NCI-H69 (cell line): Measurements from ENCODE around the gene HSF2.

Experiments used
- DNase-seq: peaks from one replicate; lab custom pipeline; 2025; lab: John Stamatoyannopoulos, UW

HSF2 gene, protein sequence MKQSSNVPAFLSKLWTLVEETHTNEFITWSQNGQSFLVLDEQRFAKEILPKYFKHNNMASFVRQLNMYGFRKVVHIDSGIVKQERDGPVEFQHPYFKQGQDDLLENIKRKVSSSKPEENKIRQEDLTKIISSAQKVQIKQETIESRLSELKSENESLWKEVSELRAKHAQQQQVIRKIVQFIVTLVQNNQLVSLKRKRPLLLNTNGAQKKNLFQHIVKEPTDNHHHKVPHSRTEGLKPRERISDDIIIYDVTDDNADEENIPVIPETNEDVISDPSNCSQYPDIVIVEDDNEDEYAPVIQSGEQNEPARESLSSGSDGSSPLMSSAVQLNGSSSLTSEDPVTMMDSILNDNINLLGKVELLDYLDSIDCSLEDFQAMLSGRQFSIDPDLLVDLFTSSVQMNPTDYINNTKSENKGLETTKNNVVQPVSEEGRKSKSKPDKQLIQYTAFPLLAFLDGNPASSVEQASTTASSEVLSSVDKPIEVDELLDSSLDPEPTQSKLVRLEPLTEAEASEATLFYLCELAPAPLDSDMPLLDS

DNA sequence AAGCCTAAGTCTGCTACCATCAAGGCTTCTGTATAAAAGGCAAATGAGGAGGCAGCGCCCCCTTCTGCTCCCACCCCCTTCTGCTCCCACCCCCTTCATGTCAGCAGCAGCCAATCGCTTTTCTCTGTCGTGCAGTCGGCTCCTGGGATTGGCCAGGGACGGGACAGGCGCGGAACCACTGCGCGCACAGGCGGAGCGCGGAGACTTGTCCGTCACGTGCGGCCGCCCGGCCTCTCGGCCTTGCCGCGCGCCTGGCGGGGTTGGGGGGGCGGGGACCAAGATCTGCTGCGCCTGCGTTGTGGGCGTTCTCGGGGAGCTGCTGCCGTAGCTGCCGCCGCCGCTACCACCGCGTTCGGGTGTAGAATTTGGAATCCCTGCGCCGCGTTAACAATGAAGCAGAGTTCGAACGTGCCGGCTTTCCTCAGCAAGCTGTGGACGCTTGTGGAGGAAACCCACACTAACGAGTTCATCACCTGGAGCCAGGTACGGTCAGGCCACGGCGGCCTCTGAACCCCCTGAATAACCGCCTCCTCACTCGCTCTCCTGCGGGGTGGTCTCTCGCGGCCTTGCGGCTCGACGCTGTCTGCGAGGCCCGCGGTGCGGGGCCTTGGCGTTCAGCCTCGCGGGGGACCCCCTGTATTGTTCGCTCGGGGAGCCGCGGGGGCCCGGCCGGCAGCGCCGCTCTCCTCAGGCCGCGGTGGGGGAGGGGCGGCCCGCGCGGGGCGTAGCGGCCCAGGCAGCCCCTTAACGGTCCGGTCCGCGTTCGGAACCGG lies at the start of gene HSF2:
Gene HSF2 (plus strand): TSS at position 305 of the 773 bp plus-strand sequence. CDS start 86 bp downstream, at position 391.
- DNase-seq = peak; percentile 99

DNA sequence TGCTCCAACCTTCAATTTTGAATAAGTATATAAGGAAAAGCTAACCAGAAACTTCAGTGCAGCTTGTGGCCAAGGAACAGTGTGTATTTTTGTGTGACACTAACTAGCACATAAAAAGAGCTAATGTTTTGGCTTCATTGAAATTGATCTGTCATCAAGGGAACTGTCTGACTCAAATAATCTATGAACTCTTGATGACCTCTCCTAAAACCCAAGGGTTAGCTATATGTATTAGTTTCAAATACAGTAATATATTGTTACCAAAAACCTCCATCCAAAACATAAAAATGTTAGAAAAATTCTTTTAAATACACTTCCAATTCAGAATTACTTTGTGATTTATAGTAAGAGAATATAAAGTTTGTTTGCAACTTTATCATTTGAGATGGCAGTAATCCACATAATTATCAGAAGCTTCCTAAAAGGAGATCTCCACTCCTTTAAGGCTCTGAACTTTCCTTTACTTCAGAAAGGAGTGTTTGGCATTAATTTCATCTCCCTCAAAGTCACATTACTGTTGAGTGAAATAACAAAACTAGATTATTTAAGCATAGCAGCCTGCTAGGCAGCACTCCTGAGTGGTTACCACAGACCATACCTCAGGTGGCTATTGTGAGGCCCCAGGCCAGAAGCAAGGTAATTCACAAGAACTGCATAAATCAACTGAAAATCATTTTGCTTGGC lies 46.3 kb upstream of the HSF2 start:
- no peak for DNase-seq

DNA sequence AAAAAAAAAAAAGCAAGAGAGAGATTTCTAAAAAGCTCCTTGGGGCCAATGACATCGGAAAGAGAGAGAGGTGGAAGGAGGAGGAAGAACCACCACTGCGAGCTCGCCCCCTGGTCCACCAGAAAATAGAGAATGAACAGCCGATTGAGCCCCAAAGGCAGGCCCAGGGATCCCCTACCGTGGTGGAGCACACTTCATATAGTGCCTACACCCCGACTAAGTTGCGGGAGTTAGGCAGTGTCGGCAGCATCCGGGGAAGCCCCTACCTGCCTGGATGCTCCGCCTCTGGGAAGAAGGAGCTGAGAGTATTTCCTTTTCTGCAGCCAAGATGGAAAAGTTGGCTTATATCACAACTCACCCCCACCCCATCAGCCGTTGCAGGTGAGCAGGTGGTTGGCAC lies 38.6 kb upstream of the HSF2 start:
- DNase-seq = no peak

DNA sequence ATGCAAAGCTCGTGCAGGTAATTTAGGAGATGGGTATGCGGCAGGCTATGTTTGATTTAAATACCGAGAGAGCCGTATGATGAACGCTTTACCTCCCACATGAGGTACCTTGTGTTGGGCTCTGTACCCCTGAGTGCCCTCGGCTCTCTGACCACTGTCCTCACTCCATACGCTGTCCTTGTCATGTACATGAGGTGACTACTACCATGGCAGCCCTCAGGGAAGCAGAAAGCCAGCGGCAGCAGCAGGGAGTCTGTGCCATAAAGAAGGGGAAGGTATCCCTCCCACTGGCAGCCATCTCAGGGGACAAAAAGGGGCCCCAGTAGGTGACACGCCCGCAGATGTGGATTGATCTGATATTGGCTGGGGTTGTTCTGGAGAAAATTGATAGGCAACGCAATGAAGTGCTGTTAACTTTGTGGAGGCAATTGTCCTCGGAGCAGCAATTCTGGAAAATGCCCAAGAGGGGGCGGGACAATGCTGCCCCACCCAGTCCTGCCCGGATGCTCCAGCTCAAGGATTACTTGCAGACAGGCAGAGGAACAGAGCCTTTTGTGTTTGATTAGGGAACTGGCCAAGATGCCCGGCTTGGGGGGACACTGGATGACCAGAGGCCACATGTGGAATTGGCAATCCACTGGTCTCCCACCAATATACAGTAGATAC lies 38.0 kb upstream of the HSF2 start:
- DNase-seq = peak; percentile 41

DNA sequence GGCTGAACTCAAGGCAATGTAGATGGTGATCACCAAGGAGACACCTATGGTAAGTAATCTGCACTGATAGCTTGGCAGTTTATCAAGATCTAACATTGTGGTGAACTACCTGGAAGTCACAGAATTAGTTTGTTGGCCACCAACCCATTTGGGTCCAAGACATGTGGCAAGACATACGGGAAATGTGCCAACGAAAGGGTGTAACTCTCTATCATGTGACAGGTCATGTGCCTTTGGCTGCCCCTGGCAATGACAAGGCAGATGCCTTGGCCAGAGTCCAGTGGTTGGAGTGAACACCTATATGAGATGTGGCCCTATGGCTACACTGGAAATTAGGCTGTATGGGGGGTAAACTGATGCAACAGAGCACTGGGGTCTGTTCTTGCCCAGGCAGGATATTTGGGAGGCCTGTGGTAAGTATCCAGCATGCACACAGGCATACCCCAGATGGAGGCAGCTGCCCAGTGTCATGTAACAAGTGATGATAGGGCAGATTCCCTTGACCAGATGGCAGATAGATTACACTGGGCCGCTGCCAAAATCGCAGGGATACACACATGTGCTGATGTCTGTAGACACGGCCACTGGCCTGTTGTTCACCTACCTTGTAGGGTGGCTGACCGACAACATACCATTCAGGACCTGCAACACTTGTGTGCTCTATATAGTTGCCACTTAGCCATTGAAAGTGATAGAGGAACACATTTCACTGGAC lies 35.5 kb upstream of the HSF2 start:
- peak; percentile 71 for DNase-seq

DNA sequence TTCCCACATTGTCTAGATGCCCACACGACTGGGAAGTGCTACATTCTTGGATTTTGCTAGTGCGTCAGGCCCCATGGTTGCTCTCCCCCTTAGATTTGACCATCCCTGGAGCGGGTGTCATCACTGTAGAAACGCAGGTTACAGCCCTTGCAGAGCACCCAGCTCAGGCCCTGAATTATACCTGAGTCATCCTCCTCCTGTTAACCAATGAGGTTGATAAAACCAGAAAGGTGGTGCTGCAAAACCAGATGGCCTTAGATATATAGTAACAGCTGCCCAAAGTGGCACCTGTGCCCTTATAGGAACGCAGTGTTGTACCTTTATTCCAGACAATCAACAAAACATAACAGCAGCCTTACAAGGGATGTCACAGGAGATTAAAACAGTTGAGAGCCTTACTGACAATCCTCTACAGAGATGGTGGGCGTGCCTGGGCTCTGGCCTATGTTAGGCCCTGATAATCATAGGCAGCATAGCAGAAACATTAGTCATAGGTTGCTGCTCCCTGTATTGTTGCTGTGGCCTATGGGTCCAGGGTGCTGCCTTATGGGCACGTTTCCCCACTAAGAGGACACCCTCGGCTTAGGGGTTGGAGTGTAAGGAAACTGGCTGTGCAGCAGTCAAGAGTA lies 33.6 kb upstream of the HSF2 start:
- no peak for DNase-seq

DNA sequence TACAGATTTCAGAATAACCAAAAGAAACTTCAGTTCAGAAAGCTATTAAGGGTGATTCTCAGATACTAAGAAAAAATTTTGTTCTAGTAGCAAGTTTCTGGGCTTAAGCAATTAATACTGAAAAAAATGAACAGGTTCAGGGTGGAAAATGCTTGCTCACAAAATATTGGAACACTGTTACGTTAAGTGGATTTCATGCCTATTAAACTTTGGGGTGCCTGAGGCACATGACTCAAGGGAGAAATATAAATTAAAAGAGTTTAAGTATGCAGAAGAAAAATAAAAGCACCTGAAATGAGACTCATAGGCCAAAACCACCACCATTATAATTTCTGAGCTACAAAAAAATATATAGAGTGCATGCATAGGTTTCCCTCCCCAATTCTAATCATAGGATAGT lies 32.3 kb upstream of the HSF2 start:
- DNase-seq = no peak

DNA sequence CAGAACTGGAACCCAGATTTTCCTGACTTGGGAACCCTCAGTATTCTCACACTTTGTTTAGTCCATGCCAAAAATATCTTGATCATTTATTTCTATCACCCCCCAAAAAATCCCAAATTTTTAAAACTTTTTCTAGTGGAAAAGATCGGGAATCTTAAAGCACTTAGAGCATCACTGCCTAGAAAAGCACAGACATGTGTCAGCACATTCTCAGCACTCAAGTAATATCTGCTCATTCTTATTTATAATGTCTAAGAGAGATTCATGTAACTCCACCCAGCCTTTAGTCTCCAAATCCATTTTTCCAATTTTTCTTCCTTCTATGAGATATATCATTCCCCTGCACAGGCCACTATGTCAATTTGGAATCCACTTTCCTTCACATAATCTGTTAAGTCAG lies 29.9 kb upstream of the HSF2 start:
- no peak for DNase-seq

DNA sequence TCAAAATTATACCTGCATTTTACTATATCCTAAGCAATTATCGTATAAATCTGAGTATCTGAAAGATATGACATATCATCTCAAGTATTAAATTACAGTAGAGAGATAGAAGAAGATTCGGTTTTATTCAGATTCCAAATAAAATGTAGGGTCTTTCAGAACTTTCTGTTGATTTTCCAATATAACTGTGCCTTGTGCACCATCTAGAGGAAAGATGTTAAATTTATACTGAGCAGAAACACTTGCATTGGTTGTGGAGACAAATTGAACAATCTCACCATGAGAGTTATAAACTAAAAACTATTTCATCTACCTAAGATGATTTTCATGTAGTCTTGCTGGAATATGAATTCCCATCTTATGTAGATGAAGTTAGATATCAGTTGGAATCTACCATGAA lies 26.8 kb upstream of the HSF2 start:
- peak; percentile 31 for DNase-seq

DNA sequence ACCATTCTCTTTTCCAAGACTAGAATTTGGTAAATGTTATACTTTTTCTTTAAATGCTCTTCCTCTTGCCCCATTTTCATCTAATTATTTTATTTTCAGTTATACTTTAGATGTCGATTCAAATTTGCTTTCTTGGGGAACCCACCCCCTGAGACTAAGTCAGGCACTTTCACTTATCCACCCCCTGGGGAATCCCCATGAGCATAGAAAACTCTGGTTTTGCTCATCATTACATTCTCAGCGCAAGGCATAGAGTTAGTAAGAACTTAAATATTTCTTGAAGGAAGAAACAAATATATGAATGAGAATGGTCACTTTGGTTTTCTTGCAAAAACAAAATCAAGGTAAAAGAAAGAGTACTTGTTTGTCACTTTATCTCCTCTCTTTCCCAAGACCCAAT lies 25.1 kb upstream of the HSF2 start:
- DNase-seq = no peak

DNA sequence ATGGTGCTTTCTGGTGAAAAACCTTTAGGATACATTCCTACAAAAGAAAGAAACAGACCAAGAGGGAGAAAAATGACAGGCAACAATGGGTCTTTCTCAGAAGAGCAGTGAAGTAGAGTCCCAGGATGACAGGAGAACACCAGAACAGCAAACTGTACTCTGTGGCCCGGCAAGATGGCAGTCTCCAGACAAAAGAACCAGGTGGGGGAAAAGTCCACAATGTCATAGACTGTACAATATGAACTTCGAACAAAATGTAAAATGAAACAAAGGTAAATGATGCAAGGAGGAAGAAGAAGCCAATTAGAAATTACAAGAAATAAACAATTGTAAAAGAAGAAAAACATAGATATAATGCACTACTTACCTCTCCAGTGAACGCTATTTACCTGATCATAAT lies 23.2 kb upstream of the HSF2 start:
- DNase-seq = no peak

DNA sequence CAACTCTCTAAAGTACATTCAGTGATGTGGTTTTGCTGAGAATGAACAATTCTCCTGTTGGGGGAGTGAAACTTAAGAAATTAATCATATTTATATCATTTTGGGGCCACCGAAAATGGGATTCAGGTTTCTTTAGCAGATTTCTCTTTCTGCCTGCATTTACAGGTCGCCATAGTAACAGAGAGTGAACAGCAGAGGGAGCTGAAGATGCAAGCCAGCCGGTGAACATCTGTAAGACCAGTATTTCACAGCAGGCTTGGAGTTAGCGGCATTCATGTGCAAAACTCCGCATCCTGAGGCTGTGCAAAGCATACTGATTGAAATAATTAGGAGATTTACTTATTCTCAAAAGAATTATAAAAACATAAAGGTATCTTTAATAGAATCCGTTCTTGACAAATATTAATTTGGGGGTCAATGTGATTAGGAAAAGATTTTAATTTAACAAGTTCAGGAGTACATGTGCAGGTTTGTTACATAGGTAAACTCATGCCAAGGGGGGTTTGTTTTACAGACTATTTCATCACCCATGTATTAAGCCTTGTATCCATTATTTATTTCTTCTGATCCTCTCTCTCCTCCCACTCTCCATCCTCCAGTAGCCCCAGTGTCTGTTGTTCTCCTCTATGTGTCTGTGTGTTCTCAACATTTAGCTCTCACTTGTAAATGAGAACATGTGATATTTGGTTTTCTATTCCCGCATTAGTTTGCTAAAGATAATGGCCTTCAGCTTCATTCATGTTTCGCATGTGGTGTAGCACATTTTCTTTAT lies 17.8 kb upstream of the HSF2 start:
- peak; percentile 87 for DNase-seq

DNA sequence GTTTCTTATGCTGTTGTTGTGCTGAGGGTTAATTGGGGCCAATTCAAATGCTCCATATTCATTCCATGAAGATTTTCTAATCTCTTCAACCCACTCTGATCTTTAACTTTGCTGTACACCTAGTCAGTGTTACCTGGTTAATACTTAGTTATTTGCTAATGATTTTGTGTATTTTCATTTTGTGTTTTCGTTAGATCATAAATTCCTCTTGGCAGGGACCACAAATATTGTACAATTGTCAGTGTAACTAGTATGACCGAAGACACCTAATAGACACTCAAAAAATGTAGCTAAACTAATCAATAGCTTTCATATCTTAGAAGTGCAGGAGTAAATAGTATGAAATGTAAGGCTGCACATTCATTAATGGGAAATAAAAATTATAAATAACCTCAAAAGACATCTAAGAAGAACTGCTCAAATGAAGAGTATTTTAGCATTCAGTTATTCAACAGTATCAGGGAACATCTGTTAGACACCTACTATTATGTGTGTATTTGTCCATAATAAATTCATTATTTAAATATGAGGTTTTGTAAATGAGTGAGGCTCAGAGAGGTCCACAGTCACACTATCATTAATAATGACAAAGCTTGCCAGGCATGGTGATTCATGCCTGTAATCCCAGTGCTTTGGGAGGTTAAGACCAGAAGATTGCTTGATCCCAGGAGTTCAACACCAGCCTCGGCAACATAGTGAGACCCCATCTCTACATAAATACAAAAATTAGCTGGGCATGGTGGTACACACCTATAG lies 13.4 kb upstream of the HSF2 start:
- DNase-seq = no peak

DNA sequence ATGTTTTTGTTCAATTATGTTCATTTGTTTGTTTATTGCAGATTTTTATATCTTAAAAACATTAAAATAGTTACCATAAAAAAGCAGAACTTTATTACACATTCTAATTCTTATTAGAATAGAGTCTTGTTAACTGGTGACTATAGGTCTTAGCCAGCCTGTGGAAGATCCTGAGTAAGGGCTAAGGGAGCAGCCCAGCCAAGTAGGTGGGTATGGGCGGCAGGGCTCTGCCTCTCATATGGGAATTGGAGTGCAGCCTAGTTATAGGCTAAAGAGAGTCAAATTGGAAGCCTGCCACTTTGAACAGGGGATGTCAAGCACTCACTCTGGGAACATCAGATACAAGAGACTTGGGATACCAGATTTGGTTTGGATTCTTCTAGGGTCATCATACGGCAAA lies 10.5 kb upstream of the HSF2 start:
- DNase-seq = peak; percentile 37

DNA sequence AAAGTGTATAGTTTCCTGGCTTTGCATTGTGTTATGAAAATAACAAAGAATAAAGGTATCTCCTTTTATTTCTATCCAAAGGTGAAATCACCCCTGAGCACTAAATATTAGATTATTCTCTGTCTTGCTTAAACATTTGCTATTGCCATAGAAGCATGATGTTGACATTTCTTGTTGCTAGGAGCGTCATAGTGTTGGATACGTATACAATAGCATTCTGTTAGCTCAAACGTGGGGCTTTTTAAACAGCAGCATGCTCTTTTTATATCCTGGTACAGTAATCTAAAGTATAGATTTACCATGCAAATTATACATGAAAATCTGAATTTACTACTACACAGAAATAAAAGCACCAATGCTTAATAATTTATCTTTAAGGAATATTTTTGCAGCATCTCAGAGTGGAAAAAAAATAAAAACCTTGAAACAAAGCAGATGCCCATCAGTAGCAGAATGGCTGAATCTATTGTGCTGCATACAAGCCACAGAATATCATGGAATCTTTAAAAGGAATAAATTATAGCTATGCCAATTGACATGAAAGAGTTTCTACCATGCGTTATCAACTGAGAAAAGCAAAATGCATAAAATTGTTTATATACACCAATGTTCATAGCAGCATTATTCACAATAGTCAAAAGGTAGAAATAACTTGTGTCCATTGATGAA lies 9.6 kb upstream of the HSF2 start:
- peak; percentile 61 for DNase-seq

DNA sequence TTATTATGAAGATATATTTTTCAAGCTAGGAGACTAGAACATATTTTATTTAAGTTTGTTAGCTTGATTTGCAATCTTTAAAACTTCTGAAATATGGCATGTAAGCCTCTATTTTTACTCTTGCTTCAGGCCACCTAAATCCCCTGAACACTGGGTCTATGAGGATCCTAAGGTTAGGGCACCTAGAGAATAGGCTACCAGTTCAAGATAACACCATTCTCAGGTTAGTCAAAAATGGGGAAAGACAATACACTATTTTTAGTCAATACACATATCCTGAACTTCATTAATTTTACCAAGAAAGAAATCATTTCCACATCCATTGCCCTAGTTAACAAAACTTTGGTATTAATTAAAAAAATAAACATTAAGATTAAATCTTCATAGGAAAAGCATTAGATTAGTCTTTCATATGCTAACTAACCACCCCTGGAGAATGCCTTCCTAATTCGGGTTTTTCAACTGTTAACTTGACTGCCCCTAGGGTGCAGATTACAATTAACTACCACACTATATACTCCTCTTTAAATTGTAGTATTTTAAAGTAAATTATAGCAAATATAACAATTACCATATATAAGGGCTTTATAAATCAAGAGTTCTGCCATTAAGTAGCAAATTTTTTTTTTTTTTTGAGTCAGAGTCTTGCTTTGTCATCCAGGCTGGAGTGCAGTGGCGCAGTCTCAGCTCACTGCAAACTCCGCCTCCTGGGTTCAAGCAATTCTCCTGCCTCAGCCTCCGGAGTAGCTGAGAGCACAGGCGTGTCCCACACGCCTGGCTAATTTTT lies 6.7 kb upstream of the HSF2 start:
- no peak for DNase-seq

DNA sequence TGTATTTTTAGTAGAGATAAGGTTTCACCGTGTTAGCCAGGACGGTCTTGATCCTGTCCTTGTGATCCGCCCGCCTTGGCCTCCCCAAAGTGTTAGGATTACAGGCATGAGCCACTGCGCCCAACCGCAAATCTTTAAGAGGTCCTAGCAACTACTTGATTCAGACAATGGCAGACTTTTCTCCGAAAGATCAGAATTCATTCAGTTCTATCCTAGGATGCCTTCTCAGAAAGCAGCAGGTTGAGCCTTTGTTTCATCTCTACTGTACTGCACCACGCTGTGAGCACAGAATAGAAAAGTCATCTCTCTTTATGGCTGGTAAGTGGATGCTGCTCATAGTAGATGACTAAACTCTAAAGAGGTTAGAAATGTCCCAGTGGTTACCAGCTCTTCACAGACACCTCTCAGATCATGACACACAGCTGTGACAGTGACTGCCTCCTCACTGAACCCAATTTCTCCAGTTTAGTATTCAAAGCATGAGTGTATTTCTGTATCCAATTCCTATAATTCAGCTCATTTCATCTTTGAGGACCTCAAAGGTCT lies 6.0 kb upstream of the HSF2 start:
- DNase-seq = no peak

DNA sequence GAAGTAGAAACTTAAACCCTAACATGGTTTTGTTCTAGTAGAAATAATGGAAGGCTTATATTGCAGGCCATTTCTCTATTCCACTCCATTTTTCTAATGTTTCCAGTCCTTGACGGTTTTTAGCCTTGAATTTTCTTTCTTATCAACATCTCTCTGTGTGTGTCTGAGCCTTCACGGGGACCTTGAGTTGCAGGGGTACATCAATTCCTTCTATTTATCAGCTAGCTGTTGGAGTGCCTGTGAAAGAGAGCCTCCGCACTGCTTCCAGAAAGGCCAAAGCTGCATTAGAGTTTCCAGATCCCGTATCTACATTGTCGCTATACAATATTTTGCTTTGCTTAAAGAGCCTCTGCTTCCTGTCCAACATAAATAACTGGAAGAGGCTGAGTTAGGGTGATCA lies 5.4 kb upstream of the HSF2 start:
- DNase-seq = no peak
